T-helper 1 cell treated with Interleukin-12 subunit alpha and Interleukin-12 subunit beta and Interleukin-4 antibody, amounts not matched to agents 30 μg/mL and 1 μg/mL, for 36 hours (primary cell): ENCODE measurements around the gene NFILZ.

Experiments used
- H3K27ac Mint-ChIP-seq: one replicate; pipeline ENCODE4 v1.8.0; 2021; ENCODE audit warnings: mild to moderate bottlenecking, mixed read lengths
- H3K27me3 Mint-ChIP-seq: one replicate; pipeline ENCODE4 v1.8.0; 2021; ENCODE audit warnings: low read depth, mixed read lengths
- H3K36me3 Mint-ChIP-seq: one replicate; pipeline ENCODE4 v1.8.0; 2021; ENCODE audit warnings: low read depth, mixed read lengths
- H3K4me1 Mint-ChIP-seq: one replicate; pipeline ENCODE4 v1.8.0; 2021; ENCODE audit warnings: low read depth, mixed read lengths
- H3K4me3 Mint-ChIP-seq: one replicate; pipeline ENCODE4 v1.8.0; 2021; ENCODE audit warnings: mild to moderate bottlenecking, moderate library complexity, mixed read lengths
- H3K9me3 Mint-ChIP-seq: one replicate; pipeline ENCODE4 v1.8.0; 2021; ENCODE audit warnings: mixed read lengths

NFILZ gene, protein sequence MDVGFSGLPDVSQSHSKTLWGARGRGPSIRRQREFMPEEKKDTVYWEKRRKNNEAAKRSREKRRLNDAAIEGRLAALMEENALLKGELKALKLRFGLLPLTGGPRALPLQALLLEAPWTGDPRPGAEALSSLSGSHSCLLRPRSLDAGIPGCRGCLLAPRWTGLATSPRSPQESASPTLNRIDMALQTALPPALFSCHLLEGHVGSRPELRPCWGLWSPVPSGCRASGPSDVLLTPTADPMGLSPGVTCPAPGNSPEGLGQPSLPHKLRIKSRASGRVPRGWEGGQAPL

DNA sequence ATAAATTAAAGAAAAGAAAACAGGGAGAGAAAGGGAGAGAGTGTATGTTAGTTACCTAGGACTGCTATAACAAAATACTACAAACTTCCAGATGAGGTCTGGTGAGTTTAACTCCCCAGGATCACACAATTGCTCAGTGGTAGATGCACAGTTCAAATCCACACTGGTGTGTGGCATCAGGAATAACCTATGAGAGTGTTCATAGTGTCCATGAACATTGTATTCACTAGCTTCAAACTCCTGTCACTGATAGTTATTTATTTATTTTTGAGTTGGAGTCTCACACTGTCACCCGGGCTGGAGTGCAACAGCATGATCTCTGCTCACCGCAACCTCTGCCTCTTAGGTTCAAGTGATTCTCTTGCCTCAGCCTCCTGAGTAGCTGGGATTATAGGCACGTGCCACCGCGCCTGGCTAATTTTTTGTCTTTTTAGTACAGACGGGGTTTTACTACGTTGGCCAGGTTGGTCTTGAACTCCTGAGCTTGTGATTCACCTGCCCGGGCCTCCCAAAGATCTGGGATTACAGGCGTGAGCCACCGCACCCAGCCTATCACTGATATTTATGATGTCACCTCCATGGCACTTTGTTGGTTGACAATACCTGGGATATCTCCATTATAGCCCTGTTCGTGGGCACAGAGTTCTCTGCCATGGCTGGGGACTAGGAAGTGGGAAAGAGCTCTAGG, at the start of gene NFILZ:
TSS of gene NFILZ (plus strand) at position 638 of the 688 bp plus-strand sequence. CDS start 46,133 bp downstream, outside the sequence.
- Mint-ChIP-seq H3K4me1 (no peaks in the 10 kb centered on the region), H3K9me3 (no peaks in the 10 kb centered on the region), H3K27ac (no peak within 1 kb of the TSS), H3K4me3 (no peak within 1 kb of the TSS), H3K27me3 (no peaks in the 10 kb centered on the region), H3K36me3 (no peaks in the 10 kb centered on the region)

DNA sequence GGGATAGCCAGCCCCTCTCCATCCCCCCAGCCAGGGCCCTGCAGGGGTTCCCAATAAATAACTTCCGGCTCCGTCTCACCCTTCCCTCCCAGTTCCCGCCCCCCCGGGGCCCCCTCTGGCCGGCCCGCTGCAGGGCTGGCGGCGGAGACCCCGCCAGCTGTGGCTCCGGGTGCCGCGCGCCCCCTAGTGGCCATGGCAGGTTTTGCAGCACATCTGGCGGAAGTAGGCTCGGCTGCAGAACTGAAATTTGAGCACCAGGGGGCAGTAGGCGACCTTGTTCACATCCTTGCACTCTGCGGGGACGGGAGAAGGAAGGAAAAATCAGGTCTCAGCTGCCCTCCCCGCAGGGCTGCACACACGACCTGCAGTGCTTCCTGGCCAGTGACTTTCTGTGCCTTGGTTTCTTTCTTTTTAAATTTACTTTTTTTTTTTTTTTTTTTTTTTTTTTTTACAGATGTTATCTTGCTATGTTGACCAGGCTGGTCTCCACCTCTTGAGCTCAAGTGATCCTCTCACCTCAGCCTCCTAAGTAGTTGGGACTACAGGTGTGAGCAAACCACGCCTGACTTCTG, 49.6 kb upstream of the NFILZ start:
- Mint-ChIP-seq H3K36me3 (peaks cover 12% of the 10 kb centered on the region), H3K4me3 (no peak overlapping the region), H3K9me3 (no peaks in the 10 kb centered on the region), H3K4me1 (peaks cover 7% of the 10 kb centered on the region), H3K27ac (no peak overlapping the region), H3K27me3 (peaks cover 3% of the 10 kb centered on the region)

DNA sequence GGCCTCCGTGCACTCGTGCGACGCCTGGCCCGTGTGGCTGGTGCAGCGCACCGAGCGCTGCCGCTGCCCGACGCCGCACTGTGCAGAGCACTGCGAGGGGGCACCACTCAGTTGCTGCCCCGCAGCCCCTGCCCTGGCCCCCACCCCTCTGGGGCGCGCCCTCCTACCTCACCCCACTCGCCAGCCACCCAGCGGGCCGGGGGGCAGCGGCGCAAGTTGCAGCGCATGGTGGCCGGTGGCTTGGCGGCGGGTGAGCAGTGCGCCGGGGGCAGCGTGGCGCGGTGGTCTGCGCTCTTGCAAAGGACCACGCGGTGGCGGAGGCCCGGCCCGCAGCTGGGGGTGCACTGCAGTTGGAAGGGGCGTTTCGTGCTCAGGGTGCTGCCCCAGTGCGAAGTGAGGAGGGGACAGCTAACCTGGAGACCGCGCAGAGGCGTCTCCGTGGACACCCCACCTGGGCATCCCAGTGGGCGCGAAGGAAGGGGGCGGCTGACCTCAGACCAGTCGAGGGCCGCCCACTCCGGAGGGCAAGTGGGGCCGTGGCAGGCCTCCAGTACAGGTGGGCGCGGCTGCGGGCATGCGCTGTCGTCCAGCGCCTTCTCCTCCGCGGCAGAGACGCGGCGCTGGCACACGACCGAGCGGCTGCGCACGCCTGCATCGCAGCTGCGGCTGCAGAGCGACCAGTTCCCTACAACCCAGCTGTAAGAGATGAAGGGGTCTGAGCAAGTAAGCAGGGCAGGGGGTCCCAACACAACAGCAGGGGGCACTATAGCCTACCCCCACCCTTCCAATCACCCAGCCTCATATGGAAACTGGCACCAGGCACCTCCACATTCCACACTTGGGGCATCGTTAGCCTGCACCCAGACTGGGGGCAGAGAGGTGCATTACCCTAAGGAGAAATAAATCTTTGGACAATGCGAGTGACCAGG, 45.2 kb upstream of the NFILZ start:
- H3K9me3 Mint-ChIP-seq: no peaks in the 10 kb centered on the region

DNA sequence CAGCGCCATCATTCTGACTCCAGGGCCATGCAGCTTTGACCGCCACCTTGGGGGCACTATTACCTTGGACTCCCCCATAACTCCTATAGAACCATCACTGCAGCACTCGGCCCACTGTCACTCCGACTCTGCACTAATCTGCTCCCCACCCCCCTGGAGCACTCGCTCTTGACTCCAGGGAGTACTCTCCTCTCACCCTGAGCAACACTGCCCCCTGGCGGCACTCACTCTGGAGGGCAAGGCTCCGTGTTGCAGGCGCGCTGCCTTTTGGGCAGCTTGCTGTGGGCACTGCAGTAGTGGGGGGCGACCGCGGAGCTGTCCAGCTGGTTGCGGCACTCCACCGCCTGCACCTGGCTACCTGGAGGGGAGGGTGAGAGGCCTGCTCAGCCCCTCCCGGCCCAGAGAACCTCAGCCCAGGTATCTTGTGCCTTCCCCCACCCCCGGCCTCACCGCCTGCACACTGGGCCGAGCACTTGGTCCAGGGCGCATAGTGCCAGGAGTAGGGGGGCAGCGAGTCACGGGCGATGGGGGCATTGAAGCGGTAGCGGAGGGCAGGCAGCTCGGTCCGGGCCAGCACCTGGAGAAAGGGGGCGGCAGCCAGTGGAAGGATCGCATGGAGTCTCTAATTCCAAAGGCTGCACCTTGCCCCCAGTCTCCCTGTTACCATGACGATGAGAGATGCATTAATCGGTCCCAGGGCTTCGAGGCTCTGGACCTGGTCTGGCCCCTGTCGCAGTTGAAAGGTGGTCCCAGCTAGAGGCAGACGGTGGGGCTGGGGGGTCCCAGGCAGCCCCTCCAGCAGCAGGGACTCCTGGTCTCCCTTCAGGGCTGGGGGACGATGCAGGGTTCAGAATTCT, 44.3 kb upstream of the NFILZ start:
- Mint-ChIP-seq H3K27ac (no peak overlapping the region), H3K36me3 (no peaks in the 10 kb centered on the region), H3K9me3 (no peaks in the 10 kb centered on the region), H3K4me3 (no peak overlapping the region), H3K4me1 (no peaks in the 10 kb centered on the region), H3K27me3 (peaks cover 5% of the 10 kb centered on the region)

More for the DNA sequence above, 45.2 kb upstream of the NFILZ start:
- H3K4me1 Mint-ChIP-seq: no peaks in the 10 kb centered on the region
- H3K36me3 Mint-ChIP-seq: no peaks in the 10 kb centered on the region
- H3K27me3 Mint-ChIP-seq: no peaks in the 10 kb centered on the region
- H3K4me3 Mint-ChIP-seq: no peak overlapping the region
- H3K27ac Mint-ChIP-seq: no peak overlapping the region

DNA sequence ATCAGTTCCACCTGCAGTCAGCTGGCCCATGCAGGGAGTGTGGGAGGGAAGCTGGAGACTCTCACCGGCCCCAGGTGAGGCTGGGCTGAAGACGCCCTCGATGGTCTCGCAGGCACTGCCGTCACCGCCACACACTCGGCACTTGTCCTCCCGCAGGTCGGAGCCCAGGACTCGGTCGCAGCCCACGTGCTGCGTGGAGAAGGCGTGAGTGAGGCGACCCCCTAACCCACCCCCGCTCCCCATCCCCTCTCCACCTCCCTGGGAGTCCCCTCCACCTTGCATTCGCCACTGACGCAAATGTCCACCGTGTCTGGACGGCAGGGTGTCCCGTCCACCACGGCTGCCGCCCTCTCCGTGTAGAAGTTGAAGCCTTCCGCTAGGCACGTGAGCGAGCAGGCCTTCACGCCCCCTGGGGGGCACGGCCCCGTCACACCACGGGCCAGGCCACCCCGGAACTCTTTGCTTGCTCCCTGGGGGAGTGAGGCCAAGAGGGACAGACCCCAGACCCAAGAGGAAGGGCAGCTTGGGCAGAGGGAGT, 41.2 kb upstream of the NFILZ start:
- Mint-ChIP-seq H3K36me3 (peaks cover 4% of the 10 kb centered on the region), H3K27ac (no peak overlapping the region), H3K27me3 (peaks cover 24% of the 10 kb centered on the region), H3K4me3 (no peak overlapping the region), H3K9me3 (peaks cover 12% of the 10 kb centered on the region), H3K4me1 (peaks cover 7% of the 10 kb centered on the region)

DNA sequence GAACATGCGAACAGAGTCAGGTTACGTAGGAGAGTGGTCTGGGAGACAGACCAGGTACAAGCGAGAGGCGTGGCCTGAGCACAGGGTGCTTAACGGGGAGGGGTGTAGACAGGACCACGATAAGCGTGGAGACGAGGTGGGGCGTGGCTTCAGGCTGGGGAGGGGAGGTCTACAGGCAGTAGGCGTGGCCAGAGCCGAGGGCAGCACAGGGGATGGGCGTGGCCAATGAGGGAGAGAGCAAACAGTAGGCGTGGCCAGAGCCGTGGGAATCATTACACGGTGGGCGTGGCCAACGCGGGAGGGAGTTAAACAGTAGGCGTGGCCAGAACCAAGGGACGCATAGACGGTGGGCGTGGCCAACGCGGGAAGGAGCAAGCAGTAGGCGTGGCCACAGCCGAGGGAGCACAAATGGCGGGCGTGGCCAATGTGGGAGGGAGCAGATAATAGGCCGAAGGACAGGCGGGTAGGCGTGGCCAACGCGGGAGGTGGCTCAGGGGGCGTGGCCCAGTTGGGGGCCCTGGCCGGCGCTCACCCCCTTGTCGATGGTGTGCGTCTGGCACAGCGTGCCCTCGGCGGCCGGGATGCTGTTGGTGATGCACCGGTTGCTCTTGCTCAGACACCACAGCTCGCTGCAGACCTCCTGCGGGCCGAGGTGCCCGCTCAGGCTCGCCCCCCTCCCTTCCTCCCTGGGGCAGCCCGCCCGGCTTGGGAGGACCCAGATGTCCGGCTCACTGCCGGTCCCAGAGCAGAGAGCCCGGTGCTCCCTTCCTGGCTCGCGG, 38.0 kb upstream of the NFILZ start:
- peaks cover 17% of the 10 kb centered on the region for H3K9me3 Mint-ChIP-seq
- peaks cover 7% of the 10 kb centered on the region for H3K4me1 Mint-ChIP-seq
- H3K27me3 Mint-ChIP-seq: peaks cover 25% of the 10 kb centered on the region
- H3K27ac Mint-ChIP-seq: no peak overlapping the region
- H3K4me3 Mint-ChIP-seq: peak overlapping the region; percentile 78
- H3K36me3 Mint-ChIP-seq: peaks cover 4% of the 10 kb centered on the region

DNA sequence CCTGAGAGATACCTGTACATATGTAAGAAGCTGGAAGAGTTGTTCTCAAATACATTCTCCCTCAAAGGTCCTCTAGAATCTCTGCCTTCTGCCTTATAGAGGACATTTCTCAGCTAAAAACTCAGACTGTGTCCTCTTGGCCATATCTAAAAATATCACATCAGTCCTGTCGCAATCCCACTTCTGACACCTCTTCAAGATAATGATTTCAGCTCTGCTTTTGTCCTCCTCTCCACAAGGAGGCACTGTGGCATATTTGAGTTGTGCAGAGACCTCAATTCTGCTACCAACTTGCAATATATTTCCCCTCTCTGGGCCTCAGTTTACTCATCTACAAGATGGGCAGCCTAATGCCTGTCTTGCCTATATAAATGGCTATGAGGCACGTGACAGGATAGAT, 36.5 kb upstream of the NFILZ start:
- no peak overlapping the region for H3K27ac Mint-ChIP-seq
- peaks cover 17% of the 10 kb centered on the region for H3K9me3 Mint-ChIP-seq
- H3K27me3 Mint-ChIP-seq: peaks cover 25% of the 10 kb centered on the region
- H3K4me3 Mint-ChIP-seq: no peak overlapping the region
- peaks cover 4% of the 10 kb centered on the region for H3K36me3 Mint-ChIP-seq
- H3K4me1 Mint-ChIP-seq: peaks cover 7% of the 10 kb centered on the region

DNA sequence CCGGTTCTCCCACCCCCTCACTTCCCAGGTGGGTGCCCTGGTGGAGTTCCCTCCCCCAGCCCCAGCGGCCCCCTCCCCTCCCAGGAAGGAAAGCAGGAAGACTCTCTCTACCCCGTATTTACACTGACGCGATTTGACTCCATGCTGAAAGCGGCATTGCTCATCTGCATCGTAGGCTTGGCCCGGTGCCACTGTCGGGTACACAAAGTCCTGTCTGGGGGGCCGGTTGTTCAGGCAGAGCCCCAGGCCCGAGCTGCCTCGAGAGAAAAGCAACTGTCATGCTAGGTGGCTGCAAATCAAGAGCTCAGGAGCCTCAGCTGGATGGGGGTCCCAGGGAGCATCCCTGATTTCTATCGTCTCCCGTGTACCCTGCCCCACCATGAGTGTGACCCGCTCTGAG, 34.8 kb upstream of the NFILZ start:
- peaks cover 4% of the 10 kb centered on the region for H3K36me3 Mint-ChIP-seq
- peaks cover 24% of the 10 kb centered on the region for H3K27me3 Mint-ChIP-seq
- H3K27ac Mint-ChIP-seq: no peak overlapping the region

DNA sequence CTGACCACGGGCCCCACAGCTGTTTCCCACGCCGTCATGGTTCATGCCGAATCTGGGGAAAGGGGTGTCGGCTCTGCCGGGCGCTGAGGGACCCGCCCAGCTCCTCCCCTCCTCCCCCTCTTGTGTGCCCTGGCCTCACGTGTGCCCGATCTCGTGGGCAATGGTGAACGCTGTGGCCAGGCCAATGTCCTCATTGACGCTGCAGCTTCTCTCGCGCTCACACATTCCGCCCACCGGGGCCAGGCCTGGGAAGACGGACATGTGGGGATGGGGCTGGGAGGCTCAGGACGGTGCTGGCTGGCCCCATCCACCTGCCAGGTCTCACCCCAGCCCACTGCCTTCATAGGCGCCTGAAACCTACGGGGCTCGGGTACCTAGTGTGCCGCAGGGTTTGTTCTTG, 34.3 kb upstream of the NFILZ start:
- no peak overlapping the region for H3K27ac Mint-ChIP-seq
- H3K27me3 Mint-ChIP-seq: peaks cover 19% of the 10 kb centered on the region
- peaks cover 17% of the 10 kb centered on the region for H3K9me3 Mint-ChIP-seq
- no peak overlapping the region for H3K4me3 Mint-ChIP-seq
- peaks cover 7% of the 10 kb centered on the region for H3K4me1 Mint-ChIP-seq
- H3K36me3 Mint-ChIP-seq: peaks cover 4% of the 10 kb centered on the region

More for the DNA sequence above, 34.8 kb upstream of the NFILZ start:
- Mint-ChIP-seq H3K9me3 (peaks cover 17% of the 10 kb centered on the region), H3K4me1 (peaks cover 7% of the 10 kb centered on the region), H3K4me3 (no peak overlapping the region)

DNA sequence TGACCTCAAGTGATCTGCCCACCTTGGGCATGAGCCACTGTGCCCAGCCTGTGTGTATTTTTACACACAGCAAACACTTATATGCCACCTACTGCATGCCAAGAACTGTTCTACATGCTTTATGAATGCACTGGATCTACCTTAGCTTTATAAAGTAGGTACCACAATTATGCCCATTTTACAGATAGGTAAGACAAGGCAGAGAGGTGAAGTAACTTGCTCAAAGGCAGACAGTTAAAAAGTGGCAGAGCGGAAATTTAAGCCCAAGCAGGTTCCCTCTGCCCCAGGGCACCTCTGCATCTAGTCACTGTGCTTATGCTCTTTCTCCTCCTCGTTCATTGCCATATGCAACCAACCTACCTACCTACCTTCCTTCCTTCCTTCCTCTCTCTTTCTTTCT, 30.4 kb upstream of the NFILZ start:
- no peaks in the 10 kb centered on the region for H3K27me3 Mint-ChIP-seq
- no peak overlapping the region for H3K4me3 Mint-ChIP-seq
- peaks cover 3% of the 10 kb centered on the region for H3K9me3 Mint-ChIP-seq
- H3K36me3 Mint-ChIP-seq: no peaks in the 10 kb centered on the region
- H3K4me1 Mint-ChIP-seq: no peaks in the 10 kb centered on the region
- H3K27ac Mint-ChIP-seq: no peak overlapping the region

DNA sequence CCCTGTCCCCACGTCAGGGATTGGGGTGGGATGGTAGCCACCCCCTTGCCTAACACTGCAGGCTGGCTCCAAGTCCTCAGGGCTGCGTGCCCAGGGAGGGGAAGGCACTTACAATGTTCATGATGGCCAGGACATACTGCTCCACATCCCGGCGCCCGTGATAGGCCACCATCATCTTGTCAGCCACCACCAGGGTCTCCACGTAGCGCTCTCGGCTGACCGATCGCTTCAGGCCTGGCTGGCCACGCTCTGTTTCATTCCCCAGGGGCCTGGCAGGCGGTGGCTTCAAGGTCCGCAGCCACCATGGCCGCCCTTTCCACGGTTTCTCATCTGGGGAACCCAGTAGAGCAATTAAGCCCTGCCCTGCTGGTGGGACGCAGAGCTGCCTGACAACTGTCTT, 29.6 kb upstream of the NFILZ start:
- Mint-ChIP-seq H3K27me3 (no peaks in the 10 kb centered on the region), H3K4me3 (no peak overlapping the region), H3K4me1 (no peaks in the 10 kb centered on the region), H3K36me3 (no peaks in the 10 kb centered on the region), H3K9me3 (peaks cover 3% of the 10 kb centered on the region), H3K27ac (no peak overlapping the region)

DNA sequence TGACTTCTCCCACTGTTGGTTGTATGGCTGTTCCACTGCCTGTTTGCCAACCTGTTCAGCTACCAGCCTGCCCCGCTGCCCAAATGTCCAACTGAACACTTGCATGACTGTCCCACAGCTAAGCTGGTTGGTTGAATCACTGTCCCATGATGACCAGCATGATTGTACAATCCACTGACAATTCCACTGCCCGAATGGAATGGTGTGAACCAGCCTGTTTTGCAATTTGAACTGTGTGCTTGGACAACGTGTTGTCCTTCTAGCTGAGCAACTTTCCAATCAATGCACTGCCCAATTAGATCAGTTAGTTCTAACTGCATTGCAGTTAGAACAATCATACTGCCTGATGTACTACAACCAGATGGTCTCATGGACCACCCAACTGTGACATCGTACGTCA, 28.6 kb upstream of the NFILZ start:
- H3K36me3 Mint-ChIP-seq: peaks cover 2% of the 10 kb centered on the region
- H3K27ac Mint-ChIP-seq: no peak overlapping the region
- no peaks in the 10 kb centered on the region for H3K4me1 Mint-ChIP-seq
- no peak overlapping the region for H3K4me3 Mint-ChIP-seq
- no peaks in the 10 kb centered on the region for H3K27me3 Mint-ChIP-seq
- peaks cover 3% of the 10 kb centered on the region for H3K9me3 Mint-ChIP-seq

DNA sequence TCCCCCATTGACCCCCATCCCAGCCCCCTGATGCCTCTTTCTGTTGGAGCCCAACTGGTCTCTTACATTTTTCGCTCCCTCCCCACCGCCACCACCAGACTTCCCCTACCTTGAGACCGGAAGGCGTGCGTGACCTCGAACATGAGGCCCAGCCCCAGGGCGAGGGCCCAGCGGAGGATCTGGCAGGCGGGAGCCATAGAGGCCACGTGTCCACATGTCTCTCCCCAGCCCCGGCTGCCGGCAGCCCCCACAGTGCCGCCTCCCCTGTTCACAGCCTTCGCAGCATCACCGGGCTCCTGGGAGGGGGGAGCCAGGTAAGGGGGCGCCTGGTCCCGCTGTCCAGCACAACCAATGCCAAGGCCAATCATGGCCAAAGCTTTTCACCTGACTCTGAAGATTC, 24.9 kb upstream of the NFILZ start:
- H3K27me3 Mint-ChIP-seq: peaks cover 13% of the 10 kb centered on the region

More for the DNA sequence above, 24.9 kb upstream of the NFILZ start:
- no peak overlapping the region for H3K4me3 Mint-ChIP-seq
- H3K9me3 Mint-ChIP-seq: peaks cover 3% of the 10 kb centered on the region
- H3K27ac Mint-ChIP-seq: no peak overlapping the region
- peaks cover 10% of the 10 kb centered on the region for H3K4me1 Mint-ChIP-seq
- peaks cover 9% of the 10 kb centered on the region for H3K36me3 Mint-ChIP-seq
